ENCODE results near the gene ANO1.

The ANO1 gene

DNA sequence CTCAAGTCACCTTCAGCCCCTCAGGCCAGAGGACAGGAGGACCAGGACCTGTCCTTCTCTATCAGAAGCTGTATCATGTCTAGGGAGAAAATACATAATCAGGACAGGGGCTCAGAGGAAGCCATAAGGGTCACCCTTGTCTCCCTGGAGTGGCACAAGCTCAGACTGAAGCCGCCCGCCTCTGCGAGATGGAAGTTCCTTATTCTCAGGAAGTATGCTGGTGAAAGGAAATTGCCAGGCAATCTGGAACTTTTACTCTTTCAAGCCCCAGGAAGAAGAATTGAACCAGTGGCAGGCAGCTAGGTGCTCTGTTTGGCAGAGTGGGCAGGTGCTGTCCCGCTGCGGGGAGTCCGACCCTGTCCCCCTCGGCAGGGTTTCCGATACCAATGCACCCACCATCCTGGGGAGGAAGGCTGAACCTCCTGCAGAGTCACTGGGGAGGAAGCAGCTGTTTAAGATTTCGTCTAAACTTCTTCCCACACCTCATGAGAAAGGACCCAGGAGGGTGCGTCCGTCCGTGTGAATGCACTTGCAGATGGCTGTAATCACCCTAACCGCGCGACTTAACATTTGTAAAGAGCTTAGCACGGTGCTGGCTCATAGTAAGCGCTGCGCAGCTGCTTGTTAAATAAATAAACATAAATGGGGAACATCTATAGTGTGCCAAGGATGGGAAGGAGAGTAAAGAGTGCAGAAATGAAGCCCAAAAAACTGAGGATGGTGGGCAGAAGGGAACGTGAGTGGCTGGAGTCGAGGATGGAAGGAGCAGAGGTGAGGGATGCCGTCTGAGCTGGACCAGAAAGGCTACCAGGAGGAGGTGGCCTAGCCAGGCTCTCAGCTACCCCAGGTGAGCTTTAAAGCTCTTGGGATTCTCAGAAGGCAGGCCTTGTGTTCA lies 5.0 kb upstream of the ANO1 start:
- DNase-seq (ENCODE audit: low read depth in 2 of 2) = no peak

DNA sequence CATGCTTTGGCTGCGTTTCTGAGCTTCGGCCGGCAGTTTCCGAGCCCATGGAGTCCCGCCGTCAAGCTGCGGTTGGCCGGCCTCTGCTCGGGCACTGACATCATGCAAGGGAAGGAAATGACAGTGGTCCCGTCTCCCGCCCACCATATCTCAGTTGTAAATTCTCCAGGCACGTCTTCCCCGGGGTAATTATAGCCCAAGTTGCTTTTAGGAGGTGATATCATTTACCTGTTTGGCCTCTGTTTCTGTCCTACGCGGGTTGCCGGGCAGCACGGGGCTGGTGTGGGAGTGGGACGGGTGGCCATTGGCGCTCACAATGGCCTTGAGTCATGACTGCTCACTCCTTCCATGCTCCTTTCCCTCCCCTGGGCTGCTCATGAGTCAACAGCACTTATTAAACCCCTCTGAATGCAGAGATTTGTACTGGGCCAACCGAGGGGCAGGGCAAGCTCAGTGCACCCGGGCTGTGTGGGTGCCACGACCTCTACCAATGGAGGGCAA lies 4.2 kb upstream of the ANO1 start:
- no peak for DNase-seq (ENCODE audit: low read depth in 2 of 2)

DNA sequence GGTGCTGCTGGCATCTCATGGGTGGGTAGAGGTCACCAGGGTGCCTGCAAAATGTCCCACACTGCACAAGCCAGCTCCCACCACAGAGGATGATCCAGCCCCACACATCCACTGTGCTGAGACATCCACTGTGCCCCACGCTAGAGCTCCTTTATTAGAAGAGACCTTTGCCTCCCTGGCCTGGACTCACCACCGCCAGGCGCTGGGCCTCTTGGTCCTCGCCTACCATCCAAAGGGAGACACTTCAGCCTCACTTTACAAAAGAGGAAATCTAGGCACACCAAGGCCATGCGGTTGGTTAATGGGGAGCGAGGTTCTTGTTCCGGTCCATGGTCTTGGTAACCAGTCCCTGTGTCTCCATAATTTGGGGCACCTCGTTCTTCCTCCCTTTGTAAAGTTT lies 3.4 kb upstream of the ANO1 start:
- no peak for DNase-seq (ENCODE audit: low read depth in 2 of 2)

DNA sequence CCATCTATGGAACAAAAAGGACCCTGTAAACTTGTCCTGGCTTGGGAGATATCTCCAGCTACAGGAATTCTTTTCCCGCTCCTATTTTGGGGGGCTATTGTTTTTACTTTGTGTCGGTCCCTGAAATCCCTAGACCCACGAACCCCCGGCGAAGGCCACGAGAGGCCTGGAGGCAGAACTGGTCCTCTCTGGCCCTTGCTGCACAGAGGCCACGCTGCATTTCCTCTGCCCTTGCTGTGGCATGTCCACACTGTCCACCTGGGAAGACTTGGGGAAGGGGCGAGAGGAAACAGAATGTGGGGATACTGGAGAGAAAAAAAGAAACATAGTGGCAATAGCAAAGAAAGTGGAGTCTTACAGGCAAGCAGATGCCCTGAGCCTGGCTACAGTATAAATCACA lies 2.3 kb upstream of the ANO1 start:
- DNase-seq (ENCODE audit: low read depth in 2 of 2) = no peak

DNA sequence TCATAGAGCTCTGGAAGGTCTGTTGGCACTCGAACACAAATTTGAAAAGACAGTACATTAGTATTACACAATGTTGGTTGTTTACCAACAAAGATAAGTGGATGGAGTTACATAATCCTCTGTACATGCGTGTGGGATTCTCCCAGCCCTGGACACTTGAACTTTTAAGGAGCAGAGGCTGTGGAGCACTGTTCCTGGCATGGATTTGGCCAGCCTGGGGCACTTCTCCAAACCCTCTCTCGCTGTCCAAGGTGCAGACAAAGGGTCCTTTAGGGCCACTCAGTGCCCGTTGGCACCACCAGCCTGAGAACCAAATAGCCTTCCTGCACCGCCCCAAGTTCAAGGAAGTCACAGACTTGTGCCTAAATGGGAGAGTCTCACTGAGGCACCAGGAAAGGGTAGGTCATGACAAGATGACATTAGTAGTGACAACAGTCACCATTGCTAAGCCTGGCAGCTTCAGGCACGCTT lies 1.6 kb upstream of the ANO1 start:
- DNase-seq (ENCODE audit: low read depth in 2 of 2) = no peak

DNA sequence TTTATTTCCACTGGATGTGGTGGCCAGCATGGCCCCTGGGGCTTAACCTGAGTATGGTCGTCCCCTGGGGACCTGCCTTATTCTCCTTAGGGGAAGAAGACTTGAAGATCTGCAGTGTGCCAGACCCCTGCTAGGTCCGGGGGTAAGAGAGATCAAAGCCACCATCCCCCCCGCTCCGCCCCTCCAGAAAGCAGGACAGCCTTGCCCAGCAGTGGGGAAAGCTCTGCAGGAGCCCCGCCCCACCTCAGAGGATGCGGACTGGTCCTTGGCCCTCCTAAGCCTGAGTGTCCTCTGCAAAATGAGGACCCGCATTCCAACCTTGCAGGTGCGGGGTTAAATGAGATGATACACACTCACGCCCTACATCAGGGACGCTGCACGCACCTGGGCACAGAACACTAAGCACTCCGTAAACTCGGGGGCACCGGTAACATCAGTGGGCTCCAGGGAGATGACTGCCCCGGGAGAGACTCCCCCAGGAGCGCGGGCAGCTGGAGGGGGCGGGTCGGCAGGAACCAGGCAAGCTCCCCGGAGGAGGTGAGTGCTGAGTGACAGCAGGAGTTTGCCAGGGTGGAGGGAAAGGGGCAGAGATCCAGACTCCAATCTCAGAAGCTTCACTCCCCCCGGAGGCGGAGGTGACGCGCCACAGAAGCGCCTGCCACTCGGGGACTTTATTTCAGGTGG lies 564 bp upstream of the ANO1 start:
- no peak for DNase-seq (ENCODE audit: low read depth in 2 of 2)

DNA sequence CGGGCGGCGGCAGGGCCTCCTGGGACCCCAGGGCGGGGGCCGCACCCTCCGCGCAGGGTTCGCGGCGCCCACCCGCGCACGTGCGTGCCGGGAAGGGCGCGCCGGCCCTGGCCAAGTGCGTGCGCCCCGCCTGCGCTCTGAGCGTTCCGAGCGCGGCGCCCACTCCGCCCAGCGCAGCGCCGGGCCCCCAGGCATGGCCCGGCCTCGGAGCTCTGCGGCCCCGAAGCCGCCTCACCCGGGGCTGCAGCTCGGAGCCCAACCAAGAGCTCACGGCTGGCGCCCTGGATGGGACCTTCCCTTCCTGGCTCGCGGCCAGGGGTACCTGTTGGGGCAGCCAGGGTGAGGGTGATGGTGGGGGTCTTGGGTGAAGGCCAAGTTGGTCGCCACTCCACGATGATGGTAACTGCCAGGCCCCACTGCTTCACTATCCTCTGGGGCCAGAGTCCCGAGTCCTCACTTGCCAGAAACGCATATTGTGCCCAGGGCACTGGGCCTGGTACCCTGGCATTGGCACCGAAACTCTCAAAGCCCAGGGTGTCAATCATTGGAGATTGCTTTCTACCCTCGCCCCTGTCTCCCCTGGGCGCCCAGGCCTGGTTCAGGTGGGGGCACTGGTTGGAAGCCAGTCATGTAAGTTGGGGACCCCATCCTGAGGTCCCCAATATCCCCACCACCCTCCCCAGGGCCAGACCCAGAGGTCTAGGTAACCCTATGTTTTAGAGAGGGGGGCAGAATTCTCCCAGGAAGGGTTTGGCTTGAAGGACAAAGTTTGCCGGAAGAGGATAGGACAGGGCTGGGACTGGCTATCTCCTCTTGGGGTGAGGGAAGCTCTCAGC lies 882 bp downstream of the ANO1 start:
- DNase-seq (ENCODE audit: low read depth in 2 of 2) = no peak

DNA sequence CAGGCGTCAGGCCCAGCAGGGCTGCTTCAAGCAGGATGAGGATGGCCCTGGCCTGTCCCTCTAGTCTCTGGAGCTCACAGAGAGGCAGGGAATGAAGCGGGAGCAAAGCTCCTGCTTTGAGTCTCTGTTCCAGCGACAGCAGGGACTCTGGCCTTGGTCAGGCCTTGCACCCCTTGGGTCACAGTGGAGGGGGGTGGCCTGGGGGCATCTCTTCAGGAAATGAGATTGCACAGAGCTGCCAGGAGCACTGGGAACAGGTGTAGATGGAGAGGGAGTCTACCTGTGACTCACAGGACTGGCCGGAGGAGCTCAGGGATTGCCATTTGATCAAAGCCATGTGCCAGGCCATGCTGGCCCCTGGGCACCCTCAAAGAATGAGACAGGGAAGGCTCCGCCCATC lies 1.6 kb downstream of the ANO1 start:
- DNase-seq (ENCODE audit: low read depth in 2 of 2) = no peak

DNA sequence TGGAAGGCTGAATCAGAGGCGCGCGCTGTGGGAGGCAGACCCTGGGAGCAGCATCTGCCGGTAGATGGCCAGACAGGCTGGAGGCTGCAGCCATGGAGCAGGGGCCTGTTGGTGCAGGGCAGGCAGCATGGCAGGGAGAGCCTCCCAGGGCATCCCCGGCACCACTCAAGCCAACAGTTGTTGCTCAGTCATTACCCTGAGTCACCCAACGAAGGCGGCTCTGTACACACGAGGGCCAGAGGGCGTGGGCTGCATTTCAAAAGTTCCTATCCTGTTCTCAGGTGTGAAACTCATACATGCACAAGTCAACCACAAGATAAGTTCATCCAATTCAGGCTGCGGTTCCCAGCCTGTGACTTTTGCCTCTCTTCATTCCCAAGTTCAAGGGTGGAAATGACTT lies 2.6 kb downstream of the ANO1 start:
- no peak for DNase-seq (ENCODE audit: low read depth in 2 of 2)

DNA sequence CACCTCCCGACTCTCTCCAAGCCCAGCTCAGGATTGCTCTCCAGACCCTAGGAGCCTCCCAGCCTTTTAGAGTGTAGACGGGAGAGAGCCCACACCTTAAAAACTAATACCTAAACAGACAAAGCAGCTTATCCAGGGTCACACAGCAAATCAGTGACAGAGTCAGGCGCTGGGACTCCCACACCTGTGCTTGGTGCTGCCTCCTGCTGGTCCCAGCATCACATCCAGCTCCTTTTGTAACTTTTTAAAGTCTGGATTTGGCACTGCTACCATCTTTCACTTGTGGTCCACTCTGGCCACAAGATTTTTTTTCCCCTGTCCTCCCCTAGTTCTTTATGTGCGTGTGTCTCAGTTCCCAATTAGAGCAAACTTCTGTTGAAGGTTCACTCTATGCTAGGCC lies 4.7 kb downstream of the ANO1 start:
- DNase-seq (ENCODE audit: low read depth in 2 of 2) = no peak

DNA sequence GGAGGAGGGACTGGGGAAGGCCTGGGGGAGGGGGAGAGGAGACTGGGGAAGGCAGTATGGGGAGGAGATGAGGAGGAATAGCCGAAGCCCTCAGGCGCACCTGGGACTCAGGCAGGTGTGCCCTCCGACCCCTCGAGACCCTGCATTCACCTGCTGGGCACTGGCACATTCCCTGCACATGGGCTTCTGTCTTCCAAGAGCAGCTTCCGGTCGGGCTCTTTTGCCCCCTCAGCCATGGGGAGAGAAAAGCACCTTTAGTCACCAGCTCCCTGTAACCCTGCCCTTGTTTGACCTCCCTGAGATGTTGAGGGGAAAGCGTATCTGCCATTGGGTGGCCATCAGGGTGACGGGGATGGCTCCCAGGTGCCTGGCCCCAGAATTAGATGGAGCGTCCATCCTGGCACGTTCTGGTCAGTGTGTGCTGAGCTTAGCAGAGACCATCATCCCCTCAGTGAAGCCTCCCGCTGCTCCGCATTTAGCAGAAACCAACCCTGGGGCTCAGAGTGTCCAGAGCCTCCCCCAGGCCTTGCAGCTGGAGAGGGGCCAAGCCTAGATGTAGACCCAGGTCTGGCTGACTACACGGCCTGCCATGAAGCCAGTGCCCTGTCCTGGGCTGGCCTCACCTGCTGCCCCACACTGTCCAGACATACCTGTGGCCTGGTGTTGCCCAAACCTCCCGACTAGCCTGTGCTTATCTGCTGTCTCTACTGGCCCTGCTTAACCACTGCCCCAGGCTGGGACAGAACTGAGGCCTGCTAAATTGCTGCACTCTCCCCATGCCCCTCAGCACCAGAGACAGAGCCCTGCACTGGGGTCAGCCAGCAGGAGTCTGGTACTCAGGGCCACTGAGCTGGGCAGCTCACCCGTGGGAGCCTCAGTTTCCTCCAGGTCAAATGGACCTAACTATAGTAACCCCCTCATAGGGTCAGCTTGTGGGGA lies 6.2 kb downstream of the ANO1 start:
- DNase-seq (ENCODE audit: low read depth in 2 of 2) = no peak

DNA sequence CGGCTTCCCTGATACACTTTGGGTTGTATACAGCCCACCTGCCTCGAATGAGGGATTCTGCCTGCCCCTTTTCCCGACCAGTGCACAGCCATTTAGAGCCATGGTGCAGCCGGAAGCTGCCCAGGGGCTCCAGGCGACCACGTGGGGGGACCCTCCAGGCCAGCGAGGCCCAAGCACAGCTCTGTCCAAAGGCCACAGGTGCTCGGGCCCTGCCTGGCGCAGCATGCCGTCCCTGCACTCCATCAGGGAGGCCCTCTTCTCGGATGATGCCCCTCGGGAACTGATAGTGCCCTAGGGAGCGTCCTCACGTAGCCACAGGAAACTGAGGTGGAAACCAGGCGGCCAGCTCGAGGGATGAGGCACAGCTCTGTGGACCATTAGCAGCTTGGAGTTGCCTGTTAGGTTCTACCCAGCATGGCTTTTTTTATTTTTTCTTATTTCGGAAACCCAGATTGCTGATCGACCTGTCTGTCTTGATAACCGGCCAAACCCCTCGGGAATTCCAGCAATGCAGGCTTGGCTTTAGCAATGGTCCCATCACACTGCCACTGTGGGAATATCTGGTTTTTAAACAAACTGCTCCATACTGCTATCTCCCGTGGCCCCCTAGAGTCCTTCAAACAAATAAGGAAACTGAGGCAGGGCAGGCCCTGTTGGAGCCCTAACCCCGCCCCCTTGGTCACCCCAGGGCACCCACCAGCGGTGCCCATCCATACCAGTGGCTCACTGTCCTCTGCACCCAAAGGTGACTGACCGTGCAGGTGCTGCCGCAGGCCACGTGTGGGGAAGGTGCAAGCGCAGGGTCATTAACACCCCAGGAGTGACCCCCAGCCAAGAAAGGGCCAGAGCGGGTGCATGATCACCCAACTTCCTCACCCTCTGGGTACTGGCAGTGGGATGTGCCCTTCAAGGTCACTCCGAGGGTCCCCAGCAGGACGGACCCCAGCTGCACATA lies 8.0 kb downstream of the ANO1 start:
- no peak for DNase-seq (ENCODE audit: low read depth in 2 of 2)

DNA sequence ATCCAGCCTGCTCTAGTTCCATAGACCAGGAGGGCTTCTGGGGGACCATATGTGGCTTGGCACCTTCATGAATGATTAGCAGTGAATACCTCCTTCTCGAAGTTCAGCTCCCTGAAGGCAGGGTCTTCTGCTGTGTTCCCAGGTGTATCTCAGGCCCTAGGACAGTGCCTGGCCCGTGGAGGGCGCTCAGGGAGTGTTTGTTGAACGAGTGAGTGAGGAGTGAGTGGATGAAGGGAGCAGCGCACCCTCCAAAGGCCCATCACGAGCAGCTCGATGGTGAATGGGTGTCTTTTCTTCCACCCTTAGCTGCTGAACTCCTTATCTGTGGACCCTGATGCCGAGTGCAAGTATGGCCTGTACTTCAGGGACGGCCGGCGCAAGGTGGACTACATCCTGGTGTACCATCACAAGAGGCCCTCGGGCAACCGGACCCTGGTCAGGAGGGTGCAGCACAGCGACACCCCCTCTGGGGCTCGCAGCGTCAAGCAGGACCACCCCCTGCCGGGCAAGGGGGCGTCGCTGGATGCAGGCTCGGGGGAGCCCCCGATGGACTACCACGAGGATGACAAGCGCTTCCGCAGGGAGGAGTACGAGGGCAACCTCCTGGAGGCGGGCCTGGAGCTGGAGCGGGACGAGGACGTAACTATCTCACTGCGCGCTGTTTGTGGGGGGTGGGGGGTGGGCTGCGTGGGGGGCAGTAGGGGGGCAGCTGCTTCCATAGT lies 9.5 kb downstream of the ANO1 start:
- DNase-seq (ENCODE audit: low read depth in 2 of 2) = no peak

DNA sequence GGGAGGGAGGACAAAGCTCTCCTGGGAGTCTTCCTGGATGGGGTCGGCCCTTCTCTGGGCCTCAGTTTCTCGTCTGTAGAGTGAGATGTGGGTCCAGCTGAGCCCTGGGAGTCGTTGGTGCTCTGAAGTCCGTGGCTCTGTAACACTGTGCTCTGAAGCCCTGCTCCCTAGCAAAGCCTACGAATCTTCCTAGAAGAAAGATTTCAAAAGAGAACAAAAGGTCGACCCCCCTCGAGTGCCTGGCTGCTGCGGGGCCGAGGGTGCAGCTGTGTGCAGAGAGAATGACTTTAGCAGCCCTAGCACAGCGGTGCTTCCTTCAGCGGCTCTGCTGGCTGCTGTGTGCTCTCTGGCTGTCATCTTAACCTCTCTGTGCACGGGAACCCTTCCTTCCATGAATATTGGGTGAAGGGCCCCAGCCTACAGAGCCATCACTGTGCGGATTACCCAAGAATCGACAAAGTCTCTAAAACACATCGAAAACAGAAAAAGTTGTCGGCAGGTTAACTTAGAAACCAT lies 10.7 kb downstream of the ANO1 start:
- no peak for DNase-seq (ENCODE audit: low read depth in 2 of 2)

DNA sequence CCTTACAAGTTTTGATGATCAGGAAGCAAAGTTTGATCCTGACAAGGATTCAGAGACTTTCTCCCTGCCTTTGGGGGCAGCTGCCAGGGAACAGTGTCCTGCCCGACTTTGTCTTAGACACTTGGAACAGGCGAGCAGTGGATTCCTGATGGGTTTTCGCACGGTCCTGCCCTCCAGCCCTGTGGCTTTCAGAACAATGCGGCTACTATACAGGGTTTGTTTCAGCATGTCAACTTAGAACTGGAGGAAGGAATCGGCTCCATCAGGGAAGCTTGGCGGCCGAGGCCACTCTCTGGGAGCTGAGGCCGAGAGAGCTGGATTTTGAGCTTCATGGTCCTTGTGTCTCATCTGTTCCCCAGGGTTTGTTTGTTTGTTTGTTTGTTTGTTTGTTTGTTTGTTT lies 11.5 kb downstream of the ANO1 start:
- no peak for DNase-seq (ENCODE audit: low read depth in 2 of 2)

DNA sequence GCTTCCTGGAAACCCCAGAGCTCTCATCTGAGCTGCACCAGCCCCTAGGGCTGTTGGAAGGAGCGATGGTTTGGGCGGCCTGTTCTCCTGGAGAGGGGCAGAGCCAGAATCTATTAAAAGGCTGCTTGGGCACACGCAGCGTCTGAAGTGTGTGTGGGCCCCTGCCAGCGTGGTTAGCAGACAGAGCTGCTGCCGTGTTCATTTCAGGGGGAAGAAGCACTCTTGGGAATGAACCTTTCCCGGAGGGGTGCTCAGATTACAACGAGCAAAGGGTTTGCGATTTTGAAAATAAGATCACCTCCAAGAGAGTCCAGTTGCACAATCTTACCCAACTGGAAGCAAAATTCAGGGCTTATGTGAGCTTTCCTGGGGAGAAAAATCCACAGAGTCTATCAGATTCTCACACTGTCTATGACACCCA lies 12.9 kb downstream of the ANO1 start:
- no peak for DNase-seq (ENCODE audit: low read depth in 2 of 2)

DNA sequence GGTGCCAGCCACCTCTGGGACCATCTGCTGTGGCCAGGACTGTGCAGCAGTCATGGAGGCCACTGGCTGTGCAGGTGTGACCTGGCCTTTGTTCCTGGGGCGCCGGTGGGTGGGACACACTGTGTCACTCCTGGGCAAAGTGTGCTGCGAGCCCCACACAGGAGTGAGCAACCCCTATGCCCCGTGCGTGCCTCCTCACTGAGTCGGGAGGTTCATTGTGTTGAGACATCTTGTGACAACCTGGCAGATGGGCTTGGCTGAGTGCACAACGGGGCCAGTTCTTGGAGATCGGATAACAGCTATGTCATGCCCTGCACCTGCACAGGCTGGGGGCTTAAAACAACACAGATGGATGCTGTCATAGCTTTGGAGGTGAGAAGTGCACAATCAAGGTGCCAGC lies 13.5 kb downstream of the ANO1 start:
- no peak for DNase-seq (ENCODE audit: low read depth in 2 of 2)

DNA sequence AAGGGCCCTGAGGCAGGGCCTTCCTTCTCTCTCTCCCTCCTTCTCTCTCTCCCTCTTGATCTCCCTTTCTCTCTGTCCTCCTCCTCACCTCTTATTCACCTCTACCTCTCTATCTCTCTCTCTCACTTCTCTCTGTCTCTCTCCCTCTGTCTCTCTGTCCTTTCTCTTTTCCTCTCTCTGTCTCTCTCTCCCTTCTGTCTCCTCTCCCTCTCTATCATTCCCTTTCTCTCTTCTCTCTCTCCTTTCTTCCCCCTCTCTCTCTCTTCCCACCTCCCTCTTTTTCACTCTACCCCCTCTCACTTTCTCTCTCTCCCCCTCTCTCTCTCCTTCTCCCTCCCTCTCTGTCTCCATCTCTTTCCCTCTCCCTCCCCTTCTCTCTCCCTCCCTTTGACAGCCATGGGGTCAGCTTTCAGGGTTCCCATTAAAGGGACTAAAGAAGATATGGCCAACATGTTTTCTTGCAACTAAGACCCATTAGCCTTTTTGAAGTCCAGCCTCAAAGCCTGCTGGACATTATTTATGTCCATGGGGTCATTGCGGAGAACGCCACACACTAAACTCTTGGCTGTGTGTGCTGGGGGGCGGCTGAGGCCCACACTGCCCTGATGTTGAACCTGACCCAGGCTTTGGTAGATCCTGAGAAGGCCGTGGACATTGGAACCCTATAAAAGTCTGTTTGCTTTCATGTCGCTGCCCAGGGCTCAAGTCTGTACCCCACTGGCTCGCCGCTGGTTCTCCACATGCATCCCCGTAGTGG lies 15.0 kb downstream of the ANO1 start:
- DNase-seq (ENCODE audit: low read depth in 2 of 2) = no peak

All from stimulated activated CD8-positive, alpha-beta memory T cell treated with anti-CD3 and anti-CD28 coated beads, Interleukin-2, amount 100 ng/mL, for 1 hour (primary cell).